HG02759 (cell line): ENCODE data around the gene UBAP2L.
"Not testable (repeated sequence)": the region's sequence is repeated elsewhere in the genome, so short reads cannot be mapped to it uniquely, and the experiment has no call there.

ENCODE experiments used
- ATAC-seq: cut with Tn5 transposase; IDR thresholded peaks from one replicate; pipeline ENCODE4 v1.9.1; 2021; ENCODE audit warnings: mild to moderate bottlenecking, moderate library complexity; ENCODE audit not compliant: unreplicated experiment

UBAP2L gene

DNA sequence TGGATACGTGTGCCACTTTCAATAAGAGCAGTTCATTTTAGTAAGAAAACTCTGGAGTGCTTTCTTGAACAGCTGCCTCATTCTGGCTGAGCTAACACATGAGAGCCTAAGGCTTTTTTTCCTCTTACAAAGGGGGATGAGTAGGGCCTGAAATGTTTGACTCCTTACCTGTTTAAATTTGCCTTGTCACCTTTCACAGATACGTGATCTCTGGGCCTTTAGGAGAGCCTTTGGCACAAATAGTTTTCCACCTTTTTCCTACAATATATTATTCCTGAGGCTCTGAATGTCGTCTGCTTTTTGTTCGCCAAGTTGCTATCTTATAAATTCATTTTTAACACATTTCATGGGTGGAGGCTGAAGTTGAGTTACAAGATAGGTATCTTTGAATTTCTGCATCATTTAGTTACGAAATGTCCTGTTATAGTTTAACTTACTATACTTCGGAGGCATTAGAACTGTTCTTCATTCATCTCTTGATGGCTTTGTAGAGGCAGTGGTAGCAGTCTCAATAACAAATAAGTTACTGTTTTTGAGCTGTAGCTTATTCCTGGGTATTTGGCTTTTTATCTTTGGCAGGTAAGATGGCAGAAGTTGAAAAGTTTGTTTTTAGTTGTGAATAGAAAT lies 17.2 kb downstream of the UBAP2L start:
- no peak for ATAC-seq

DNA sequence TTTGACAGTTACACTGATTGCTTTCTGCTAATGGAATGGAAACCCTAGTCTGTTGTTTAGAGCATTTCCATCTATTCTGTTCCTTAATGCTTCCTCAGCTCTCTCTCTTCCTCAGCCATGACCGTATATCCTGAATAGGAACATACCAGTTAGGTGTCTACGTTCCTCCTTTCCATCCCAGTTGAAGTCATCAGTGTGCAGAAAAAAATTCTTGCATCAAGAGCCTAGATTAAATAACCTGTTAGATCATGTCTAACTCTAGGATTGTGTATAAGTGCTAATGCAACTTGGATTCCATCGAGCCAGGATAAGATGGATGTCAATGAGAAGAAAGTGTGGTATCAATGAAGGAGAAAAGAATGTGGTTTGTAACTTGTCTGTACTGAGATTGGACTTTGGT lies 18.7 kb downstream of the UBAP2L start:
- ATAC-seq, result no peak

DNA sequence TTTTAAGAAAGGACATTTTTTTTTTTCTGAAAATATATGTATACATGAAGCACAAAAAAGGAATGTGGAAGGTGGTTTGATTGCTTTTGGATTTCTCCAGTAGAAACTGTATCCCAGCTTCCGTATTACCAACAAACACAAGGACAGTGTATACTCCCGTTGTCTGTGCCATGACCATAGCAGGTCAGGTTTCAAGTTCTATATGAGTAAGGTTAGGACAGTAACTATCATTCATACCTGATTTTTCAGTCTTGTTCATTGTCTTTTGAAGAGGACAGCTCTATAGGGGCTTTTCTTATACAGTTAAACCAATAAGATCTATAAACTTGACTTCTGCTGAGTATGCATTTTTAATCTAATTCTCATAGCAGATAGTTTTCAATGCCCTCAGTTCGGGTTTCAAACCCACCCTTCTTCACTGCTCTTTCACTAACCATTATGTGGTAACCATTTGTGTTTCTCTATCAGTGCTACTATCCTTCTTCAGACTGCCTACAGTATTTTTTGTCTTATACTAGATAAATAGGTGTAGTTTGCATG lies 19.6 kb downstream of the UBAP2L start:
- no peak for ATAC-seq

DNA sequence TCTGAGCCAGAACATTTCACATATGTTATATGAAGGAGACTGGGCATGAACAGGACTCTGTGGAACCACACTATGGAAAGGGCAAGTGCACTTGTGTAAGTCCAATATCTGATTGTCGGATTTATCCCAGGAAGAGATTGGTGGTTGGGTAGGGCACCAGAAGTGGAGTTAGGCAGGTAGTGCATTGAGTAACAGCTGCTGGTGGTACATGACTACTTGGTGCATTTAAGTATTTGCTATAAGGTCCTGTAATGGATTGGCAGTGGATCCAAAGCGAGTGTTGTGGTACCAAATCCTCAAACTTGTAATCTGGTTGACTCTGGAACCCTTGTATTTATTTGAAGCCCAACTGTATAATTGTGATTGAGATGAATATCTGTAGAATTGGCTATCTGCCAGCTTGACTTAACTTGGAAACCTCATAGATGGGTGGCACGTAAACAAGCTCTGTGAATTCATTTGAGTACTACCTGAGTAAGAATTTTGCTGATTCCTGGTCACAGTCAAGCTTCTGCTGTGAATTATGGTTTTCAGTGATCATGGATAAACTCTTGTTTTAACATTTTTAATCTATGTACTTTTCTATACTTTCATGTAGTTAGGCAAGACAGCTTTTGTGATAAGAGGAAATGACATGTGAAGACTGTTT lies 21.1 kb downstream of the UBAP2L start:
- no peak for ATAC-seq

DNA sequence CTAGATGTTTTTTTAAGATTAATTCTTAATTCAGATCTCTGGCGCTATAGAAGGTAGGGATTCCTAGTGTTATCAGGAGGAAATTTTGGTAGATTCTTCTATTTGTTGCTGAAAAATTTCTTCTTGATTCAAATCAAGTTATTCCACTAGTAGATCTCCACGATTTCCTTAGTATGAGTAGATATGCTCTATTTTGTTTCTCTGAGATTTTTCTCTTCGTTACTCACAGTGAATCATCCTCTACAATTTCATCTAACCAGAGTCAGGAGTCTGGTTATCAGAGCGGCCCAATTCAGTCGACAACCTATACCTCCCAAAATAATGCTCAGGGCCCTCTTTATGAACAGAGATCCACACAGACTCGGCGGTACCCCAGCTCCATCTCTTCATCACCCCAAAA lies 32.9 kb downstream of the UBAP2L start:
- no peak for ATAC-seq

DNA sequence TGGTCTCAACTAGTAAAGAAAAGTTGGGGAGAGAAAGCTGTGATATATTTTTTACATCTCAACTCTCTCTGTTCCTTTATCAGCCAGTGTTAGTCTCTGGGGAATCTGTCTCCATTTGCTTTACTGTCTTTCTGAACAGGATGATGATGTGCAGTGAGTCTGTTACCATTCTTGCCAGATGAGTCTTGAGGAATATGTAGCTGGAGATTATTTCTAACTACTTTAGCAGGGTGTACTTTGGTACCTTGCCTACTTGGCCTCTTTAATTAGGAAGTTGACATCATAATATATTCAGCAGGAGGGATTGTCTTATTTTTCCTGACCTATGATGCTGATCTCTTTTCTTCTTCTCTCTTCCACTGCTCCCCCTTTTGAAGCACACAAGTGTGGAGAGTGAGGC lies 35.9 kb downstream of the UBAP2L start:
- no peak for ATAC-seq

DNA sequence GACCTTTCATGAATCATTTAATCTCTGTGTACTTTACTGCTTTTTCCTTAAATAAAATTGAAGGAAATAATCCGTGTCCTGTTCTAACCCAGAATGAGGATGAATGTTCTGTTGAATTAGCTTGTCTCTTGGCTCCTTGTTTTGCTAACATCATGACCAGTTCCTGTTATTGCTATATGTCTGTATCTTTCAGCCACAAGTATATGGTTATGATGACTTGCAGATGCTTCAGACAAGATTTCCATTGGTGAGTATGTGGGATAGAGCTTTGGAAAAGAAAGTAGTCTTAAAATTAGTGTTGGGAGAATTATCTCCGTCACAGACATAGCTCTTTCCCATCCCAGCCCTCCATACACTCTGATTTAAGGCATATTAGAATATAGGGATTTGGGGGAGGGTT lies 38.0 kb downstream of the UBAP2L start:
- no peak for ATAC-seq

DNA sequence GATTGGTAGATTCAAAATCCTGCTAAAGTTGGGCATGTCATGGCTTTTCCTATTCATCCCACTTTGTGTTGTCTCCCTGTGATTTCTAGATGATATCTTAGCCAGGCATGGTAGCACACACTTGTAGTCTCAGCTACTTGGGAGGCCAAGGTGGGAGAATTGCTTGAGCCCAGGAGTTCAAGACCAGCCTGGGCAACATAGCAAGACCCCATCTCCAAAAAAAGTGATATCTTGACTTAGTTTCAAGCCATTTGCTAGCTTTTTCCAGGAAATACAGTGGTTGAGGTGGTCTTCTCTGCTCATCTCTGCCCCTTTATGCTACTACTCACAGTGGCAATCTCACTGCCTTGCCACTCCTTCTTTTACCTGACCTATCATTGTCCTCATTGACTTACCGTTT lies 39.4 kb downstream of the UBAP2L start:
- no peak for ATAC-seq

DNA sequence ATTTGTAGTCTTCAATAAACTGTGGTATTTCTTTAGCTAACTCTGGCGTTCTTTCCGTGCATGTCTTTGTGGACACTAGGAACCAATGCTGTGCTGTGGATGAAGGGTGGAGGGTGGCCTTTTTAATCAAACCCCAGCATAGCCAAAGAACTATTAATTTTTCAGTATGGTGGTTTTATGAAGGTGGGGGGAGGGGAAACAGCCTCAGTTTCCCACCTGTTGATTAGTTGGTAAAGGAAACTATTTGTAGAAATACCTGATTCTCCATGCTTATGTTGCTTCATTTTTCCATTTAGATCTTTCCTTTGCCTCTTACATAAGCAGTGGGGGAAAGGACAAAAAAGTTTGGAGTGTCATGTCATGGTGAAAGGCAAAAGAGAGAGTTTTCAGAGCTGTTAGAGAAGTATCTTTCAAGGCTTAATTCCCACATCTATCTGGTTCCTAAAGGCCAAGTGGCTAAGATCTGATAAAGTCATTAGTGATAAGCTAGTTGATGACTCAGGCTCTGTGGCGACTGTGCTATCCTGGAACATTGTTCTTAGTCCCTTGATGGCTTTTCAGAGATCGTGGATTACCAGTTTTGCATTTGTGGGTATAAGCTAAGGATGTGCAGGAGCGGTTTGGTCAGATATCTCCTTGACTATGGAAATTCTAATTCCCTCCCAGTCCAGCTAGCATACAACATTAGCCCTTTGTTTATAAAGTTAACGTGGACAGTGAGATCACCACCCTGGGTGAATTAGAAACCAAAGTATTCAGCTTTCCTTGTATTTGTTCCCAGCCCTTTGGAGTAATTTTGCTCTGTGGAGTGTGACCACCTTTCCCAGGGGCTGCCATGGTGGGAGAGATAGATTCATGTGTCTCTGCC lies 42.9 kb downstream of the UBAP2L start:
- ATAC-seq, result no peak

DNA sequence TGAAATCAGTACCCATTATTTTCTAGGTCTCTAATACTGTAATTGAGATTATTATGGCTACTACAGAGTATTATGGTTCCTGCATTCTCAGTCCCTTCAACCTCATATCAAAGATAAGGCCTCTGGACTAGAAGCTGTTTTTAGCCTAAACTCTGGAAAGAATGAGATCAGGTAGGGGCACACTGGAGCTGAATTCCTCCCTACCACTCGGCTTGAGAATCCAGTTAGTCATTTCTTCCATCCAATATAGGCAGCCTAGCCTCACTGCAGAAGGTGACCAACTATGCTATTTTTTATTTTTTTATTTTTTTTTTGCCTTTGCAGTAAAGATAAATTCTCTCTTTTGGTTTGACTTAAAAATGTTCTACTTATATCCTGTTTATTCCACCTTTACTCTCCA lies 43.7 kb downstream of the UBAP2L start:
- ATAC-seq, result no peak

DNA sequence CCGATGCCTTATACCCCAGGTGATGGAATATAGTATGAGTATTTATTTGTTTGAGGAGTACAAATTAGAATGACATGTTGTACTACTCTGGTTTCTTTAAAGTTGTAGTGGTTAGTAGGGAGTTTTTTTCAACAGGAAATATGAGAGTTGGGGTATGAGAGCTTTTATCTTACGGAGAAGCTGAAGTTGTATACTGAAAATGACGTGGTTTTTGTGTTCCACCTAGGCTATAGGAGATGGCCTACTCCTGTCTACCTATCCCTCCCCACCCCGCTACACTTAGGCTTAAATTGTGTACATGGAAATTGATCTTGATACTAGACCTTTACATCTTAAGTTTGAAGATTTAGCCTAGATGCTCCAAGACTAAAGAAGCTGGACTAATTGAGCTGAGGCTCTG lies 44.8 kb downstream of the UBAP2L start:
- no peak for ATAC-seq

DNA sequence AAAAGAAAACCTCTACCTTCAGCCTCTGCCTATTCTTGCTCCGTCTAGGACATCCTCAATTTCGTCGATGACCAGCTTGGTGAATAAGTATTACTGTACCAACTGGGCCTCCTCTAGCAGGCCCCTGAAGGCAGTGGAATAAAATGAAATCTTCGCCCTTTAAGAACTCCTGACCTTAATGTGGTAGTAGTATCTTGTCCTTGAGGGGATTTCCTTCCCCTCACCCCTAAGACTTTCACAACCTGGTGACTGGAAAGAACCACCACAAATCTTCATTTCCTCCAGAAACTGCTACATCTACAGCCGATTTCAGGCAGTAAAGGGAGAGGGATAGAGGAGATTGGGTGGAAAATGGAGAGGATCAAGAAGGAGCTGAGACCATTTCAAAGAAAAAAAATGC lies 50.1 kb downstream of the UBAP2L start:
- no peak for ATAC-seq

DNA sequence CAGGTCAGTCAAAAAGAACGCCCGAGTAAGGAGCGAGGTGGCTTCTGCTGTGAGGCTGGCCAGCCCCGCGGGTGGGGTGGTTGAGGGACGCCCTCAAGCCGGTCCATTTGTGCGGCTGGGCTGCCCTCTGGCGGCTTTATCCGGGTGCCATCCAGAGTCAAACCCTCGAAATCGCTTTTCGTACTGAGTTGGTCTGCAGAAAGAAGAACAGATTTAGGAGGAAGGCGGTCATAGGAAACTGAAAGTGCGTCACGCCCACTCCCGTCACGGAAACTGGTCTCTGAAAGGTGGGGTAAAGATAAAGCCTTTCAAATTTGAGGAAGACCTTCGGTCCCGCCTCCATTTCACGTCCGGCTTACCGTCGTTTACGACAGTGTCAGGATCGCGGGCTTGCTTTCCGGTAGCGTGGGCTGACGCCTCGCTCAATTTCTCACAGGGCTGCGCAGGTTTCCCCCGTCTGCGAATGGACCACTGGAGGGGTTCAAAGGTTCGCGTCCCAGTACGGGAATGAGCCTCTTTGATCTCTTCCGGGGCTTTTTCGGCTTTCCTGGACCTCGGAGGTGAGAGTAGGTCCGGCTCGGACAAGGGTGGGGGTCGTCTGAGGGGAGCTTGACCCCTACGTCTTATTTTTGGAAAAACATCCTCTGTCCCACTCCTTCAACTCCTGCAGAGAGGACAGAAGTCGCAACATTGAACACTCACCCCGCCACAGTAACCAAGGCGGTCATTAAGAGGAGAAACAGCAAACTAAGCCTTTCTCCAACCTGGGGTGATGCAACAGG lies 51.7 kb downstream of the UBAP2L start, which contains the start of gene HAX1:
Gene HAX1, plus strand, starts transcription at position 413 of the 782 bp plus-strand sequence. Its CDS starts 95 bp downstream, at position 508.
- ATAC-seq, result peak; percentile 86

DNA sequence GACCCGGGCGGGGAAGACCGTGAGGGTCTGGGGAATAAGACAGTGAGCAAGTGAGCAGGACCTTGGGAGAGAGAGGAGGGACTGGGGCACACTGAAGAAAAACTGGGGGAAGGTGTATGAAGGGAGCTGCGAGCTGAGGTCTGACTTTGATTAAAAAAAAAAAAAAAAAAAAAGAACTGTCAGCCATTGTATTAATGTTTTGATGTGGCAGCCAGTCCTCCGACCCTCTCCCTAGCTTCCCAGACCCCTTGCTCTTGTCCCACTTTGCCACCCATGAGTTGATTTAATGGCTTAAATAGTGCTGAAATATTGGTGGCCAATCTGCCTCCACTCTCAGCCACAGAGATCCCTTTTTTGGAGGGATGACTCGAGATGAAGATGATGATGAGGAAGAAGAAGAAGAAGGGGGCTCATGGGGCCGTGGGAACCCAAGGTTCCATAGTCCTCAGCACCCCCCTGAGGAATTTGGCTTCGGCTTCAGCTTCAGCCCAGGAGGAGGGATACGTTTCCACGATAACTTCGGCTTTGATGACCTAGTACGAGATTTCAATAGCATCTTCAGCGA lies 52.3 kb downstream of the UBAP2L start:
- ATAC-seq, result no peak

DNA sequence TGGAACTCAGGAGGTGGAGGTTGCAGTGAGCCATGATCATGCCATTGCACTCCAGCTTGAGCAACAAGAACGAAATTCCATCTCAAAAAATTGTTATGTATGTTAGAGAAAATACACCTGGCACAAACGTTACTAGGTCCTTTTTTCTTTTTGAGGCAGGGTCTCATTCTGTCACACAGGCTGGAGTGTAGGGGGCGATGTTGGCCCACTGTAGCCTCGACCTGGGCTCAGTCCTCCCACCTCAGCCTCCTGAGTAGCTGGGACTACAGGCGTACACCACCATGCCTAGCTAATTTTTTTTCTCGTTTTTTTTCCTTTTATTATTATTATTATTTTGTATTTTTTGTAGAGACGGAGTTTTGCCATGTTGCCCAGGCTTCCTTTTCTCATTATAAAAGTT lies 56.0 kb downstream of the UBAP2L start:
- ATAC-seq, result no peak

DNA sequence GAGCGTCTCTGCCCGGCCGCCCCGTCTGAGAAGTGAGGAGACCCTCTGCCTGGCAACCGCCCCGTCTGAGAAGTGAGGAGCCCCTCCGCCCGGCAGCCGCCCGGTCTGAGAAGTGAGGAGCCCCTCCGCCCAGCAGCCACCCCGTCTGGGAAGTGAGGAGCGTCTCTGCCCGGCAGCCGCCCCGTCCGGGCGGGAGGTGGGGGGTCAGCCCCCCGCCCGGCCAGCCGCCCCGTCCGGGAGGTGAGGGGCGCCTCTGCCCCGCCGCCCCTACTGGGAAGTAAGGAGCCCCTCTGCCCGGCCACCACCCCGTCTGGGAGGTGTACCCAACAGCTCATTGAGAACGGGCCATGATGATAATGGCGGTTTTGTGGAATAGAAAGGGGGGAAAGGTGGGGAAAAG lies 66.8 kb downstream of the UBAP2L start:
- ATAC-seq, result not testable (repeated sequence)

DNA sequence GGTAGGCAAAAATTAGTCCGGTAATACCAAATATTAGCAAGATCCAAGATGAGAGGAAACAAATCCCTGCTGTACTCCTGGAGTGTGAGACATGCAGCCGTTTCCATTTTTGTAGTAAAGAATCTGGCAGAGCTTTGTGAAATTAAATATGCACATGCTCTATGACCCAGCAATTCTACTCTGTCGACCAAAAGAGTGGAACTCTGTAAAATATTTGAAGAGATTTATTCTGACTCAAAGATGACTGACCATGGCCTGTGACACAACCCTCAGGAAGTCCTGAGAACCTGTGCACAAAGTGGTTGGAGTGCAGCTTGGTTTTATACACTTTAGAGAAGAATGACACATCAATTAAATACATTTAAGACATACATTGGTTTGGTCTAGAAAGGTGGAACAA lies 67.9 kb downstream of the UBAP2L start:
- no peak for ATAC-seq

DNA sequence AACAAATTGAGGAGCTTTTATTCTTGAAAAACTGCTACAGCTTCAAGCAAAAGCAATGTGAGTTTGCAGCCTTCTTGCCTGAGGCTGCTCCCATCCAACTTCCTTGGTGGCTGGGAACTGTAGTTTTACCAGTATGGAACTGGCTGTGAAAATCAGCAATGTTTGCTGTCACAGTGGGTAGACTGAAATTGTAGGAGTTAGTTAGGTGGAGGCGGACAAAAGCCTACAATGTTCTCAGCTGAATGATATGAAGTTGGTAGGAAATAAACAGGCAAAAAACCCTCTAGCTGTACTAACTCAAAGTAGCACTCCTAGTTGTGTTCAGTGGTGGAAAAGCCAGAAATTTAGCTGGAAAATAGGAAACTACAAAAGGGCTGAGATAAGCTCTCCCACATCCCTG lies 70.2 kb downstream of the UBAP2L start:
- ATAC-seq, result no peak

DNA sequence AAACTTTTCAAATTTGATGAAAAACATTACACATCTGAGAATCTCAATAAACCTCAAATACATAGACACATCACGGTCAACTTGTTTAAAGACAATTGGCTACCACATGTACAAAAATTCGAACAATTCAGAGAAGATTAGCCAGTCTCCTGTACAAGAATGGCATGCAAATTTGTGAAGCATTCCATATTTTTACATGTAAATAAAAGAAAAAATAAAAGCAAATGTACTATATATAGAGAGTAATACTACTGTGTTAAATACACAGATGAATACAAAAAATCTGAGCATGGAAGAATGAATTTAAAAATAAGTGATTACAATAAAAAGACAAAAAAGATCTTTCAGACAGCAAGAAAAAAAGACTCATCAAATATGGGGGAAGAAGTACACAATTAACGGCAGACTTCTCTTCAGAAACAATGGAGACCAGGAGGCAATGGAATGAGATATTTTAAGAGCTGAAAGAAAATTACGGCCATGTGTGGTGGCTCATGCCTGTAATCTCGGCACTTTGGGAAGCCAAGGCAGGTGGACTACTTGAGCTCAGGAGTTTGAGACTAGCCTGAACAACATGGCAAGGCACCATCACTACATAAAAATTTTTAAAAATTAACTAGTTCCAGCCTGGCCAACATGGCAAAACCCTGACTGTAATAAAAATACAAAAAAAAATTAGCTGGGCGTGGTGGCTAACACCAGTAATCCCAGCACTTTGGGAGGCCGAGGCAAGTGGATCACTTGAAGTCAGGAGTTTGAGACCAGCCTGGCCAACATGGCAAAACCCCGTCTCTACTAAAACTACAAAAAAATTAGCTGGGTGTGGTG lies 74.9 kb downstream of the UBAP2L start:
- no peak for ATAC-seq

DNA sequence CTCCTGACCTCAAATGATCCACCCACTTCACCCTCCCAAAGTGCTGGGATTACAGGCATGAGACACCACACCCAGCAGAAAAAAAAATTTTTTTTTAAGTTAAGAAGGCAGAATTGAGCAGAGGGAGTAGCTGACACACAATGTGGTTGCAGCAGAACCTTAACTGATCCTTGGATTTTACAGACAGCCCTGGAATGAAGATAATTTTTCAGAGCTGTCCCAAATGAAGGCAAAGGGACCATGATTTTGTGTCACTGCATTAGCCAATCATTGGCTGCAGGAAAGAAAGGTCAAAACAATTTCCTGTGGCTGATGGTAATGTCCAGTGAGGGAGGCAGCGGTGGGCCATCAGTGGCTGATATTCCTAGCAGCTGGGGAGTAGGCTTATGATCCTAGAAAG lies 80.8 kb downstream of the UBAP2L start:
- no peak for ATAC-seq
